Keratinocyte (primary cell): ENCODE results near the gene TMEFF2. TPM values are rescaled to one million over a fixed set of nuclear protein-coding genes. Genes with fewer than 3 reads are reported as not detected.

Experiments used
- DNase-seq: peaks from one replicate; pipeline ENCODE4 v3.0.0-alpha.2; 2011; ENCODE audit warnings: low read depth, missing footprints, low spot score
- FAIRE-seq: peaks from 2 replicates; lab custom pipeline; 2011; peaks lifted over from hg19 to GRCh38; lab: Jason Lieb, UNC
- H2AFZ ChIP-seq: 2 replicates; pipeline ENCODE4 v1.6.0; 2012; ENCODE audit warnings: low read length, control low read depth, inconsistent platforms; ENCODE audit not compliant: control insufficient read depth
- H3K27ac ChIP-seq: 2 replicates; pipeline ENCODE4 v1.5.1; 2011; ENCODE audit warnings: low read length; ENCODE audit not compliant: control insufficient read depth, insufficient read depth
- H3K27me3 ChIP-seq: 3 replicates; pipeline ENCODE4 v1.6.0; 2011; ENCODE audit warnings: low read length; ENCODE audit not compliant: control insufficient read depth, insufficient read depth; ENCODE audit errors: extremely low read depth
- H3K36me3 ChIP-seq, 2 experiments: 2 replicates in 1 of 2; 3 replicates in 1 of 2; pipeline ENCODE4 v1.5.1; 2011; ENCODE audit warnings: low read length in 2 of 2, mild to moderate bottlenecking in 1 of 2; ENCODE audit not compliant: control insufficient read depth in 2 of 2, insufficient read depth in 2 of 2; ENCODE audit errors: extremely low read depth in 1 of 2
- H3K4me1 ChIP-seq: 3 replicates; pipeline ENCODE4 v1.5.1; 2011; ENCODE audit warnings: low read length; ENCODE audit not compliant: control insufficient read depth, insufficient read depth; ENCODE audit errors: extremely low read depth
- H3K4me2 ChIP-seq: 3 replicates; pipeline ENCODE4 v1.6.0; 2011; ENCODE audit warnings: low read depth, low read length; ENCODE audit not compliant: control insufficient read depth, insufficient read depth; ENCODE audit errors: extremely low read depth
- H3K4me3 ChIP-seq, 3 experiments: fragments of 200-600 bp in 1 of 3; sonication (generic) in 1 of 3; 2 replicates in 2 of 3; 3 replicates in 1 of 3; pipeline ENCODE4 v1.5.1; 2011 to 2016; ENCODE audit warnings: low read length in 3 of 3, mild to moderate bottlenecking in 3 of 3, control low read depth in 2 of 3, inconsistent platforms in 1 of 3, low read depth in 1 of 3, mixed read lengths in 1 of 3, mixed run types in 1 of 3, moderate library complexity in 1 of 3; ENCODE audit not compliant: control insufficient read depth in 2 of 3, insufficient read depth in 2 of 3; ENCODE audit errors: extremely low read depth in 1 of 3
- H3K79me2 ChIP-seq: 2 replicates; pipeline ENCODE4 v1.6.0; 2012; ENCODE audit warnings: low read length; ENCODE audit not compliant: control insufficient read depth, insufficient read depth
- H3K9ac ChIP-seq: 3 replicates; pipeline ENCODE4 v1.6.0; 2011; ENCODE audit warnings: low read length; ENCODE audit not compliant: control insufficient read depth, insufficient read depth; ENCODE audit errors: extremely low read depth
- H3K9me1 ChIP-seq: 3 replicates; pipeline ENCODE4 v1.6.0; 2011; ENCODE audit warnings: low read length; ENCODE audit not compliant: control insufficient read depth, insufficient read depth; ENCODE audit errors: extremely low read depth
- H3K9me3 ChIP-seq: 2 replicates; pipeline ENCODE4 v1.5.1; 2012; ENCODE audit warnings: low read depth, low read length; ENCODE audit not compliant: control insufficient read depth
- H4K20me1 ChIP-seq: 3 replicates; pipeline ENCODE4 v1.6.0; 2011; ENCODE audit warnings: low read length; ENCODE audit not compliant: control insufficient read depth, insufficient read depth; ENCODE audit errors: extremely low read depth
- CTCF ChIP-seq, 3 experiments: IDR thresholded peaks in 1 of 3; conservative IDR thresholded peaks in 1 of 3; optimal IDR thresholded peaks in 1 of 3; 2 replicates in 2 of 3; 3 replicates in 1 of 3; pipeline versions ENCODE3 to v1.5.1; 2011; ENCODE audit warnings: low read length in 3 of 3, mild to moderate bottlenecking in 3 of 3, moderate library complexity in 2 of 3, control low read depth in 1 of 3, inconsistent platforms in 1 of 3; ENCODE audit not compliant: insufficient read depth in 2 of 3; ENCODE audit errors: extremely low read depth in 1 of 3
- EZH2 ChIP-seq: IDR thresholded peaks from one replicate; pipeline ENCODE4 v1.6.1; 2012; ENCODE audit warnings: inconsistent platforms, mild to moderate bottlenecking, low read length, moderate library complexity
- dilution Hi-C: fragments of 300-500 bp; cut with MboI; formaldehyde crosslinking; loops from one replicate; pipeline ENCODE4 v1.7.0; 2020; ENCODE audit warnings: low sequenced_read_pairs; ENCODE audit not compliant: extremely low pct_ligation_motif_present
- polyA plus RNA-seq, 5 experiments: library from polyadenylated mRNA; depleted of rRNA in 3 of 5; stranded (reverse) in 3 of 5; stranded (forward) in 1 of 5; unstranded in 1 of 5; fragments of >200 nt; gene quantifications; 1 replicate in 1 of 5; 2 replicates in 3 of 5; 3 replicates in 1 of 5; pipeline versions ENCODE4 v1.2.1 to v1.2.3, GENCODE V29; 2011 to 2012; ENCODE audit warnings: missing spikeins in 2 of 5, low read depth in 1 of 5, low replicate concordance in 1 of 5

The TMEFF2 gene
- polyA plus RNA-seq, 1 donor (not counting 4 experiments of a cell fraction or from before 2014, with no cell fraction given) = not detected

GRCh38 chr2:192166946-192167345, 27.8 kb downstream of the TMEFF2 start:
- Histone ChIP-seq H3K27ac (no peak overlapping the region), H3K4me2 (no peak overlapping the region), H3K4me1 (no peaks in the 10 kb centered on the region), H3K9me1 (no peaks in the 10 kb centered on the region), H3K27me3 (peaks cover 7% of the 10 kb centered on the region), H3K4me3 (no peak overlapping the region), H3K36me3 (no peaks in the 10 kb centered on the region), H4K20me1 (no peaks in the 10 kb centered on the region), H3K9me3 (no peaks in the 10 kb centered on the region), H3K79me2 (no peaks in the 10 kb centered on the region), H3K9ac (no peak overlapping the region), H2AFZ (no peak overlapping the region)
- TF ChIP-seq EZH2 (no peak), CTCF (optimal IDR thresholded peaks at IDR 0.05 in 1 of 3, IDR thresholded peaks at IDR 0.05 in 1 of 3, conservative IDR thresholded peaks at IDR 0.05 in 1 of 3; ENCODE audit: extremely low read depth in 1 of 3, insufficient read depth in 2 of 3, low read length in 3 of 3) (no peak)
- DNase-seq = no peak
- no peak for FAIRE-seq
- dilution Hi-C loops = loop anchor here (25.0 kb wide), 1 partner anchor 355 kb away; no protein-coding TSS in a partner anchor

- Histone ChIP-seq H3K4me2 (no peak overlapping the region), H3K27me3 (no peaks in the 10 kb centered on the region), H2AFZ (no peak overlapping the region), H3K9ac (no peak overlapping the region), H3K4me3 (no peak overlapping the region), H4K20me1 (no peaks in the 10 kb centered on the region), H3K79me2 (no peaks in the 10 kb centered on the region), H3K9me1 (no peaks in the 10 kb centered on the region), H3K36me3 (no peaks in the 10 kb centered on the region), H3K9me3 (no peaks in the 10 kb centered on the region), H3K4me1 (no peaks in the 10 kb centered on the region), H3K27ac (no peak overlapping the region)
- dilution Hi-C loops = loop anchor here (25.0 kb wide), 1 partner anchor 354 kb away; no protein-coding TSS in a partner anchor
- no peak for DNase-seq
- TF ChIP-seq CTCF (optimal IDR thresholded peaks at IDR 0.05 in 1 of 3, IDR thresholded peaks at IDR 0.05 in 1 of 3, conservative IDR thresholded peaks at IDR 0.05 in 1 of 3; ENCODE audit: extremely low read depth in 1 of 3, insufficient read depth in 2 of 3, low read length in 3 of 3) (no peak), EZH2 (no peak)
- no peak for FAIRE-seq
These were observed 28.9 kb downstream of the TMEFF2 start for GRCh38 chr2:192165842-192166241.
